Measurements from ENCODE around the gene PLSCR4.

The PLSCR4 gene

DNA sequence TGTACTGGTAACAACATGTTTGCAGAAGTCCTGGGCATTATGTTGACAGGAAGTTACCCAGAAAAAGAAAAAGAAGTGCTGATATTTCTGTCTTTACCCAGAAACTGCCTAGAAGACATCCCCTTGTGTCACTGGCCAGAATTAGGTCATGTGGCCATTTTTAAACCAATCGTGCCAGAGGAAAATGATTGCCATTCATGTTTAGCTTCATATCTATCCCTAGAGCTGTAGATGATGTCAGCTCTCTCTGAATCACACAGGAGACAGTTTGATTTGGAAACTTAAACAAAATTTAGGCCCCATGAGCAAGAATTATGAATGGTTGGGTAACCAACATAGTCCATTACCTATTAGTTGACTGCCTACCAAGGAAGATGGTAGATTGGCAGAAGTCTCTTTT, 81.0 kb downstream of the PLSCR4 start:
- TF ChIP-seq POLR2A (IDR thresholded peaks at IDR 0.05; ENCODE audit: extremely low read depth, insufficient read length) = no peak
- TF ChIP-seq, protein P1, sequence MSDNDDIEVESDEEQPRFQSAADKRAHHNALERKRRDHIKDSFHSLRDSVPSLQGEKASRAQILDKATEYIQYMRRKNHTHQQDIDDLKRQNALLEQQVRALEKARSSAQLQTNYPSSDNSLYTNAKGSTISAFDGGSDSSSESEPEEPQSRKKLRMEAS (IDR thresholded peaks at IDR 0.05; ENCODE audit: low read depth, low read length) = no peak
- TF ChIP-seq MYC (IDR thresholded peaks at IDR 0.05; ENCODE audit: low read depth, low read length) = no peak
- TF ChIP-seq, protein P2, sequence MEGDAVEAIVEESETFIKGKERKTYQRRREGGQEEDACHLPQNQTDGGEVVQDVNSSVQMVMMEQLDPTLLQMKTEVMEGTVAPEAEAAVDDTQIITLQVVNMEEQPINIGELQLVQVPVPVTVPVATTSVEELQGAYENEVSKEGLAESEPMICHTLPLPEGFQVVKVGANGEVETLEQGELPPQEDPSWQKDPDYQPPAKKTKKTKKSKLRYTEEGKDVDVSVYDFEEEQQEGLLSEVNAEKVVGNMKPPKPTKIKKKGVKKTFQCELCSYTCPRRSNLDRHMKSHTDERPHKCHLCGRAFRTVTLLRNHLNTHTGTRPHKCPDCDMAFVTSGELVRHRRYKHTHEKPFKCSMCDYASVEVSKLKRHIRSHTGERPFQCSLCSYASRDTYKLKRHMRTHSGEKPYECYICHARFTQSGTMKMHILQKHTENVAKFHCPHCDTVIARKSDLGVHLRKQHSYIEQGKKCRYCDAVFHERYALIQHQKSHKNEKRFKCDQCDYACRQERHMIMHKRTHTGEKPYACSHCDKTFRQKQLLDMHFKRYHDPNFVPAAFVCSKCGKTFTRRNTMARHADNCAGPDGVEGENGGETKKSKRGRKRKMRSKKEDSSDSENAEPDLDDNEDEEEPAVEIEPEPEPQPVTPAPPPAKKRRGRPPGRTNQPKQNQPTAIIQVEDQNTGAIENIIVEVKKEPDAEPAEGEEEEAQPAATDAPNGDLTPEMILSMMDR (IDR thresholded peaks at IDR 0.05; ENCODE audit: low read depth, low read length) = no peak

DNA sequence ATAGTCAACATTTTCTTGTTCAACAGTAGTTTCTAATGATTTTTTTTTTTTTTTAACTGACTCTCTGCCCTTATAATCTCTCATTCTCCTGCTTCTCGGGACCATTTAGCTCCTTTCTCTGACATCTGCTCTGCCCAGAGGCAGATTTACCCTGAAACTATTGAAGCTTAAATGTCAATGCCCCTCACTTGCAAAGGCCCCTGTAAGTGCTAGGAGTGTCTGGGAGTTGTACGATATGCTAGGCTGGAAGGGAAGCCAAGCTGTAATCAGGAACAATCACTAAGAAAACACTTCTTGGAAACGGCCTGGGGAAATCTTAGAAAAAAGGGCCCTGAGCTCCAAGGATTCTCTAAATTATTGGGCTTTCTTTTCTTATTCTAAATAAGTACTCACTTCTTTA, 84.1 kb downstream of the PLSCR4 start:
- no peak for TF ChIP-seq POLR2A (IDR thresholded peaks at IDR 0.05; ENCODE audit: extremely low read depth, insufficient read length)
- TF ChIP-seq, protein P1 (IDR thresholded peaks at IDR 0.05; ENCODE audit: low read depth, low read length) = no peak
- TF ChIP-seq, protein P2 (IDR thresholded peaks at IDR 0.05; ENCODE audit: low read depth, low read length) = no peak
- TF ChIP-seq MYC (IDR thresholded peaks at IDR 0.05; ENCODE audit: low read depth, low read length) = no peak
- no peak for DNase-seq (ENCODE audit: low read depth)
- H3K4me3 ChIP-seq (ENCODE audit: low read depth, low read length) = no peak overlapping the region

More for the DNA sequence above, 81.0 kb downstream of the PLSCR4 start:
- no peak for DNase-seq (ENCODE audit: low read depth)
- H3K4me3 ChIP-seq (ENCODE audit: low read depth, low read length) = no peak overlapping the region

DNA sequence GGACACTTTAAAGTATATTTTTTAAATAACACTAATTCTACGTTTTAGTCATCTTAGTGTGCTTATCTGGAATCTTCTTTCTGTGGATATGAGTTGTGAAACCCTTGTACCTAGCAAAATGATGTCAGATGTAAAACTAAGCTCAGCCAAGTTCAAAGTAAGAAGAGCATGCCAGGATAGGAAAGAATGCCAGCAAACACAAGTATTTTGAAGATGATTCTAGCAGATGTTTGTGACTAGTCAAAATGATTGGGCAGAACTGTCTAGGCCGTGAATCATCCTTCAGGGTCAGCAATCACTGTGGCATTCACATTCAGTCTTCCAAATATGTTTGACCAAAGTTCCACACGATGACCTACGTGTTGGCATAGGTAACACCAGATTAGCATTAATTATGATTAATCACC, 84.5 kb downstream of the PLSCR4 start:
- DNase-seq (ENCODE audit: low read depth) = no peak
- TF ChIP-seq MYC (IDR thresholded peaks at IDR 0.05; ENCODE audit: low read depth, low read length) (no peak), POLR2A (IDR thresholded peaks at IDR 0.05; ENCODE audit: extremely low read depth, insufficient read length) (no peak)
- TF ChIP-seq, protein P2 (IDR thresholded peaks at IDR 0.05; ENCODE audit: low read depth, low read length) = no peak
- TF ChIP-seq, protein P1 (IDR thresholded peaks at IDR 0.05; ENCODE audit: low read depth, low read length) = no peak
- no peak overlapping the region for H3K4me3 ChIP-seq (ENCODE audit: low read depth, low read length)

DNA sequence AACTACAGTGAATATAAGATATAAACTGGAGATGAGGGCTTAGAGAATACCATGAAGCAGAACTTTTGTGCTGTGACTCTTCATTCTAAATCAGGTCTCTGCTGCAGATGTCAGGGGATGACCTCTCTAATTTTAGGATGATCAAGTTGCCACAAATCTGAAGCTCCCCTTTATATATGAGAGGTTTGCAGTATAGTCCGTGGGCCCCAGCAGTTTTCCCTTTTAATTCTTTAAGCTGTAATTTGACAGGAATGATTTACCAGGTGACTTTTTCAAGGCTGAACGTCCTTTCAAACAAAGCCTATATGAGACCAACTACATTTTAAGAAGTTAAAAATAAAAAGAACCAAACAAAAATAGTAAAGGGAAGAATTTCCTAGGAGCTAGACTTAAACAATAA, 85.0 kb downstream of the PLSCR4 start:
- DNase-seq (ENCODE audit: low read depth) = no peak
- H3K4me3 ChIP-seq (ENCODE audit: low read depth, low read length) = no peak overlapping the region
- no peak for TF ChIP-seq POLR2A (IDR thresholded peaks at IDR 0.05; ENCODE audit: extremely low read depth, insufficient read length)
- TF ChIP-seq, protein P2 (IDR thresholded peaks at IDR 0.05; ENCODE audit: low read depth, low read length) = no peak
- no peak for TF ChIP-seq MYC (IDR thresholded peaks at IDR 0.05; ENCODE audit: low read depth, low read length)

DNA sequence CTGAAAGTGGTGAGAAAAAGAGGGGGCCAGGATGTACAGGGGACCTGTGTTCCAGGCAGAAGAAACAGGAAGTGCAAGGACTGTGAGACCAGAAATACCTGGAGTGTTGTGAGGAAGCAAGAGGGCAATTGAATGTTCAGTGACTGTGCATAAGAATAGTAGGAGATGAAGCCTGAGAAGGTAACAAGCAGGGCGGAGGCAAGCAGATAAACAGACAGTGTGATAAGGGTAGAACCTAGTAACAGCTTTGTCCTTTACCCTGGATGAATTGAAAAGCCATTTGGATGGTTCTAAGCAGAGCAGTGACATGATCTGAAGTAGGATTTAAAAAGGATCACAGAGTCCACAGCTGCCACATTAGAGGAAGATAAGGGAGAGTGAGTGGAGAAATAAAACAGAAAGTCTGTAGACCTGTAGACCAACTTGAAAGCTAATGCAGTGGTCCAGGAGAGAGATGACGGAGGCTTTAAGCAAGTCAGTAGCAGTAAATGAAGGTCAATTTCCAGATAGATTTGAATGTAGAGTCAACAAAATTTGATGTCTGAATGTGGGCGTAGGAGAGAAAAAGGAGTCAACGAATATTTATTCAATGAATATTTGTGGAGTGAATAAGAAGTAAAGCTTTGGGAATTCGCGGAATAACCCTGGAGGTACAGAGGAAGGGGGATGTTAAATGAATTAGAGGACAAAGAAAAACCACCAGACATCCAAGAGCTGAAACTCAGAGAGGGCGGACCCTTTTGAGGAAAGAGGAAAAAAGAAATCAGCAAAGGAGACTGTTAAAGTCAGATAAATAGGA, 85.7 kb downstream of the PLSCR4 start:
- no peak overlapping the region for H3K4me3 ChIP-seq (ENCODE audit: low read depth, low read length)
- TF ChIP-seq, protein P1 (IDR thresholded peaks at IDR 0.05; ENCODE audit: low read depth, low read length) = no peak
- TF ChIP-seq, protein P2 (IDR thresholded peaks at IDR 0.05; ENCODE audit: low read depth, low read length) = no peak
- no peak for TF ChIP-seq MYC (IDR thresholded peaks at IDR 0.05; ENCODE audit: low read depth, low read length)
- no peak for TF ChIP-seq POLR2A (IDR thresholded peaks at IDR 0.05; ENCODE audit: extremely low read depth, insufficient read length)
- no peak for DNase-seq (ENCODE audit: low read depth)

Data from NB4 (cell line).